Neural cell (in vitro differentiated cells): ENCODE measurements around the gene SOCS3. TPM values are rescaled to one million over a fixed set of nuclear protein-coding genes. Genes with fewer than 3 reads are reported as not detected.

Experiments used
- H2AFZ ChIP-seq: fragments of 200-600, 300-800 bp; sonication (generic), shearing (Covaris generic); 2 replicates; pipeline ENCODE4 v1.6.0; 2014; ENCODE audit warnings: low read depth, mild to moderate bottlenecking, antibody characterized with exemption, low read length, moderate library complexity
- H3F3A ChIP-seq: fragments of 200-600 bp; shearing (Covaris generic); 2 replicates; pipeline ENCODE4 v1.6.1; 2016; ENCODE audit warnings: mild to moderate bottlenecking, moderate library complexity, mixed read lengths, antibody characterized with exemption, low read length; ENCODE audit not compliant: insufficient read depth, poor library complexity, severe bottlenecking
- H3K27ac ChIP-seq: fragments of 200-600, 300-800 bp; sonication (generic), shearing (Covaris generic); 2 replicates; pipeline ENCODE4 v1.5.1; 2014; ENCODE audit warnings: mild to moderate bottlenecking, low read length, moderate library complexity
- H3K27me3 ChIP-seq: fragments of 300-800, 200-600 bp; sonication (generic), shearing (Covaris generic); 2 replicates; pipeline ENCODE4 v1.6.0; 2014; ENCODE audit warnings: mild to moderate bottlenecking, low read depth, low read length, moderate library complexity; ENCODE audit not compliant: insufficient read depth
- H3K36me3 ChIP-seq: fragments of 300-800, 200-600 bp; sonication (generic), shearing (Covaris generic); 2 replicates; pipeline ENCODE4 v1.5.1; 2014; ENCODE audit warnings: mild to moderate bottlenecking, antibody characterized with exemption, low read length, moderate library complexity; ENCODE audit not compliant: insufficient read depth
- H3K4me2 ChIP-seq: fragments of 300-800, 200-600 bp; sonication (generic), shearing (Covaris generic); 2 replicates; pipeline ENCODE4 v1.6.0; 2014; ENCODE audit warnings: mild to moderate bottlenecking, low read length
- H3K4me3 ChIP-seq: fragments of 300-800, 200-600 bp; sonication (generic), shearing (Covaris generic); 2 replicates; pipeline ENCODE4 v1.5.1; 2014; ENCODE audit warnings: mild to moderate bottlenecking, low read length, moderate library complexity
- H3K79me2 ChIP-seq: fragments of 200-600 bp; shearing (Covaris generic); replicated peaks from 2 replicates; pipeline ENCODE4 v1.6.0; 2014; ENCODE audit warnings: mild to moderate bottlenecking, low read length, moderate library complexity; ENCODE audit not compliant: insufficient read depth
- H3K9ac ChIP-seq: fragments of 300-800, 200-600 bp; sonication (generic), shearing (Covaris generic); 2 replicates; pipeline ENCODE4 v1.6.1; 2016; ENCODE audit warnings: mild to moderate bottlenecking, low read length, mixed read lengths
- H3K9me2 ChIP-seq: fragments of 200-600 bp; shearing (Covaris generic); 2 replicates; pipeline ENCODE4 v1.6.1; 2016; ENCODE audit warnings: mild to moderate bottlenecking, low read length, mixed read lengths; ENCODE audit not compliant: insufficient read depth
- H3K9me3 ChIP-seq: fragments of 200-600, 300-800 bp; sonication (generic), shearing (Covaris generic); 2 replicates; pipeline ENCODE4 v1.6.1; 2016; ENCODE audit warnings: mild to moderate bottlenecking, mixed run types, low read length, moderate library complexity, mixed read lengths
- H4K20me1 ChIP-seq: fragments of 200-600 bp; shearing (Covaris generic); 2 replicates; pipeline ENCODE4 v1.6.1; 2016; ENCODE audit warnings: mild to moderate bottlenecking, mixed run types; ENCODE audit not compliant: insufficient read depth
- CTCF ChIP-seq: fragments of 450-650 bp; IDR thresholded peaks from 2 replicates; pipeline ENCODE4 v1.5.1; 2014; ENCODE audit warnings: antibody characterized with exemption, mild to moderate bottlenecking, moderate library complexity; ENCODE audit not compliant: poor library complexity, severe bottlenecking
- EP300 ChIP-seq: fragments of 450-650 bp; conservative IDR thresholded peaks from 2 replicates; pipeline ENCODE4 v1.6.1; 2014; ENCODE audit warnings: antibody characterized with exemption, mild to moderate bottlenecking, moderate library complexity; ENCODE audit not compliant: poor library complexity, severe bottlenecking
- EZH2 ChIP-seq: fragments of 200-600, 300-800 bp; shearing (Covaris generic), sonication (generic); IDR thresholded peaks from 2 replicates; pipeline ENCODE4 v1.6.1; 2014; ENCODE audit warnings: antibody characterized with exemption, low read length, borderline replicate concordance, mild to moderate bottlenecking; ENCODE audit not compliant: insufficient read depth, poor library complexity, severe bottlenecking
- MXI1 ChIP-seq: fragments of 450-650 bp; conservative IDR thresholded peaks from 2 replicates; pipeline ENCODE4 v1.6.1; 2014; ENCODE audit warnings: antibody characterized with exemption, mild to moderate bottlenecking; ENCODE audit not compliant: poor library complexity, severe bottlenecking
- POLR2AphosphoS5 ChIP-seq: IDR thresholded peaks from 2 replicates; pipeline ENCODE4 v1.6.1; 2012
- RAD21 ChIP-seq: fragments of 450-650 bp; conservative IDR thresholded peaks from 2 replicates; pipeline ENCODE4 v1.6.1; 2014; ENCODE audit warnings: antibody characterized with exemption, mild to moderate bottlenecking, moderate library complexity
- SMC3 ChIP-seq: fragments of 450-650 bp; conservative IDR thresholded peaks from 2 replicates; pipeline ENCODE4 v1.6.1; 2014; ENCODE audit warnings: antibody characterized with exemption, mild to moderate bottlenecking, moderate library complexity; ENCODE audit not compliant: poor library complexity
- TAF1 ChIP-seq: IDR thresholded peaks from 2 replicates; pipeline ENCODE4 v1.6.1; 2012; ENCODE audit warnings: low read depth
- polyA plus RNA-seq: library from polyadenylated mRNA; depleted of rRNA; stranded (reverse); fragments of >200 nt; gene quantifications from 2 replicates; pipeline ENCODE4 v1.2.3, GENCODE V29; 2014
- TF ChIP-seq, protein P1 (sequence below): IDR thresholded peaks from 2 replicates; pipeline ENCODE4 v1.6.1; 2012; ENCODE audit warnings: borderline replicate concordance

SOCS3 gene
- polyA plus RNA-seq, 1 donor from 2014 or later, result 5.4 TPM

- Histone ChIP-seq H3K27ac (no peak overlapping the region), H3K4me2 (no peak overlapping the region), H4K20me1 (no peaks in the 10 kb centered on the region), H3F3A (no peaks in the 10 kb centered on the region), H3K9me2 (no peaks in the 10 kb centered on the region), H2AFZ (no peak overlapping the region), H3K27me3 (no peaks in the 10 kb centered on the region), H3K9ac (no peak overlapping the region), H3K36me3 (no peaks in the 10 kb centered on the region), H3K4me3 (no peak overlapping the region), H3K79me2 (no peaks in the 10 kb centered on the region), H3K9me3 (no peaks in the 10 kb centered on the region)
- TF ChIP-seq EP300 (no peak), CTCF (no peak)
These were observed 13.0 kb upstream of the SOCS3 start for GRCh38 chr17:78372841-78373240.

GRCh38 chr17:78371056-78371455 is 11.2 kb upstream of the SOCS3 start:
- no peak overlapping the region for H3K27ac ChIP-seq
- no peak overlapping the region for H3K4me3 ChIP-seq
- H3K4me2 ChIP-seq, result no peak overlapping the region
- H2AFZ ChIP-seq, result no peak overlapping the region
- no peaks in the 10 kb centered on the region for H3K9me2 ChIP-seq
- H3K9ac ChIP-seq, result no peak overlapping the region
- H4K20me1 ChIP-seq, result no peaks in the 10 kb centered on the region
- H3K9me3 ChIP-seq, result no peaks in the 10 kb centered on the region
- no peaks in the 10 kb centered on the region for H3F3A ChIP-seq
- H3K36me3 ChIP-seq, result no peaks in the 10 kb centered on the region
- H3K79me2 ChIP-seq, result no peaks in the 10 kb centered on the region
- no peaks in the 10 kb centered on the region for H3K27me3 ChIP-seq
- TF ChIP-seq RAD21 (no peak), POLR2AphosphoS5 (no peak), CTCF (no peak), EP300 (no peak), EZH2 (no peak), TAF1 (no peak), MXI1 (no peak), SMC3 (no peak)
- TF ChIP-seq, protein P1, sequence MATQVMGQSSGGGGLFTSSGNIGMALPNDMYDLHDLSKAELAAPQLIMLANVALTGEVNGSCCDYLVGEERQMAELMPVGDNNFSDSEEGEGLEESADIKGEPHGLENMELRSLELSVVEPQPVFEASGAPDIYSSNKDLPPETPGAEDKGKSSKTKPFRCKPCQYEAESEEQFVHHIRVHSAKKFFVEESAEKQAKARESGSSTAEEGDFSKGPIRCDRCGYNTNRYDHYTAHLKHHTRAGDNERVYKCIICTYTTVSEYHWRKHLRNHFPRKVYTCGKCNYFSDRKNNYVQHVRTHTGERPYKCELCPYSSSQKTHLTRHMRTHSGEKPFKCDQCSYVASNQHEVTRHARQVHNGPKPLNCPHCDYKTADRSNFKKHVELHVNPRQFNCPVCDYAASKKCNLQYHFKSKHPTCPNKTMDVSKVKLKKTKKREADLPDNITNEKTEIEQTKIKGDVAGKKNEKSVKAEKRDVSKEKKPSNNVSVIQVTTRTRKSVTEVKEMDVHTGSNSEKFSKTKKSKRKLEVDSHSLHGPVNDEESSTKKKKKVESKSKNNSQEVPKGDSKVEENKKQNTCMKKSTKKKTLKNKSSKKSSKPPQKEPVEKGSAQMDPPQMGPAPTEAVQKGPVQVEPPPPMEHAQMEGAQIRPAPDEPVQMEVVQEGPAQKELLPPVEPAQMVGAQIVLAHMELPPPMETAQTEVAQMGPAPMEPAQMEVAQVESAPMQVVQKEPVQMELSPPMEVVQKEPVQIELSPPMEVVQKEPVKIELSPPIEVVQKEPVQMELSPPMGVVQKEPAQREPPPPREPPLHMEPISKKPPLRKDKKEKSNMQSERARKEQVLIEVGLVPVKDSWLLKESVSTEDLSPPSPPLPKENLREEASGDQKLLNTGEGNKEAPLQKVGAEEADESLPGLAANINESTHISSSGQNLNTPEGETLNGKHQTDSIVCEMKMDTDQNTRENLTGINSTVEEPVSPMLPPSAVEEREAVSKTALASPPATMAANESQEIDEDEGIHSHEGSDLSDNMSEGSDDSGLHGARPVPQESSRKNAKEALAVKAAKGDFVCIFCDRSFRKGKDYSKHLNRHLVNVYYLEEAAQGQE, result no peak
